ENCODE measurements around the gene PZP. TPM values are rescaled to one million over a fixed set of nuclear protein-coding genes. Genes with fewer than 3 reads are reported as not detected.

PZP gene
- total RNA-seq, 4 donors from 2014 or later, result 0.22 to 0.49 TPM; not detected in 2

- TF ChIP-seq CTCF (IDR thresholded peaks at IDR 0.05; ENCODE audit: low read depth), result no peak
Observed at GRCh38 chr12:9112076-9112853, 95.9 kb downstream of the PZP start.

GRCh38 chr12:9111525-9111924 is 96.7 kb downstream of the PZP start:
- no peak for TF ChIP-seq CTCF (IDR thresholded peaks at IDR 0.05; ENCODE audit: low read depth)

DNA sequence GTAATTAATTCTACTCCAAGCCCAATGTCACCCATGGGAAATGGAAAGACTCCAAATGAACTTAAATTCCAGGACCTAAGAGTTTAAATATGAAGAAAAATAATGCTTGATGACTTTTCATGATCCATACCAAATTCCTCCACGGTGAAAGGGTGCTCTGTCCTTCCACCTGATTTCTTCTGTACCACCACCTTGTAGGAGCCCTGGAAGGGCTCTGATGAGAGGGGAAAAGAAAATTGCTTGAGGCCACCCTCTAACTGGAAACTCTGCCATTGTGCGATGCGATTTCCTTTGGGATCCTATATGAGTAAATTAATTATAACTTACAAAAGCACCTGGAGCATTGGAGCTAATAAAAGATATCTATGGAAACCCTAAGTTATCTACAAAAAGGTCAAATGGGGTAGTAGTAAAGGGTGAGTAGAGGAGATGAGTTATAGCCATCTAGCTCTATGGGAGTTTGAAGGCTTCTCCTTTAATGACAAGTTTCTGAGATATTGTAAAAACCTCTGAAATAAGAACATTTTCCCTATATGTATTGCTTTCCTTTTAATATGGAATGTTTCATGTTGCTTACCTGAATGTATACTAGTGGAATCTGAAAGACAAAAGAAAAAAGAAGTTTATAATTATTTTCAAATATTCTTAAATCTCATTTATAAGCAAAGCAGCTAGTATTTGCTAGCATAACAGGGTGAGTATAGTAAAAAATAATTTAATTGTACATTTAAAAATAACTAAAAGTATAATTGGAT is 98.3 kb downstream of the PZP start:
- TF ChIP-seq CTCF (IDR thresholded peaks at IDR 0.05; ENCODE audit: low read depth), result no peak

DNA sequence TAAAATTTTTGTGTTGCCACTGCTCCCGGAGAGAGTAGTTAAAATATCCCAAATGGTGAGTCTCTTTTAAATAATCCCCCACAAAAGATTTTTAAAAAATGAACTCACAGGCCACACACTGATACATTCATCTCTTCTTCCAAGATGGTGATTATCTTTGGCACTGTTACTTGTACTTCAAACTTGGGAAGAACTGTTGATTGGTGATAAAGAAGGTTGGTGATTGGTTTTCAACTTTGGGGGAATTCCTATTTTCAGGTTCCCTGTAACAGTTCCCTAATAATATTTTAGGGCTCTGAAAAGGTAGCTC is 99.0 kb downstream of the PZP start:
- TF ChIP-seq CTCF (IDR thresholded peaks at IDR 0.05; ENCODE audit: low read depth), result no peak

DNA sequence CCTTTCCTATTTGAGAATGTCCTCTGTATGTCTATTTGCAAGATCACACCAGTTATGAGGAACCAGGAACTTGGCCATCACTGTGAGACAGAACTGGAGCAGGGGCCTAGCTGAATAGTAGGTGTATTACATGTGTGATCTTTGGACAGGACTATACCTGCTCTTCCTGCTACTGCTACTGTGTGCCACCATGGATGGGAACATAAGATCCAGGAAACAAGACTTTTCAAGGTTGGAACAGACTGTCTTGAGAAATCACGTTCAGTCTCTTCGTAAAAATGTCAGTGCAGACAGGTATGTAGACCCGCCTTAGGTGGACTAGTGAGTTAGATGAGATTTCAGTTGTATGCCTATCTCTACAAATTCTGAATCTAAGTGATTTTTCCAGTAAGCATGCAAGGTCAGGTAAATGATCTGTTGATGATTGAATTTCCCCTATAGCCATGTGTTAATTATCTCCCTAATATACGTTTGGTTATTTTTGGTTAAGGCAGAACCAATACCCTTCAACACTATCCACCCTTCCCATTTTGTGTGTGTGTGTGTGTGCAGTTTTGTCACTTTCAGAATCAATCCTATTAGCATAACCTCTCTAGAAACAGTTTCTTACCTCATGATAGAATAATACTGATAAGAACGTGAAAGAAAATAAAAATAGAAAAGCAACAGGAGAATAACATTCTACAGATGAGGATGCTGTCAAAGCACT is 99.5 kb downstream of the PZP start:
- TF ChIP-seq CTCF (IDR thresholded peaks at IDR 0.05; ENCODE audit: low read depth), result no peak

DNA sequence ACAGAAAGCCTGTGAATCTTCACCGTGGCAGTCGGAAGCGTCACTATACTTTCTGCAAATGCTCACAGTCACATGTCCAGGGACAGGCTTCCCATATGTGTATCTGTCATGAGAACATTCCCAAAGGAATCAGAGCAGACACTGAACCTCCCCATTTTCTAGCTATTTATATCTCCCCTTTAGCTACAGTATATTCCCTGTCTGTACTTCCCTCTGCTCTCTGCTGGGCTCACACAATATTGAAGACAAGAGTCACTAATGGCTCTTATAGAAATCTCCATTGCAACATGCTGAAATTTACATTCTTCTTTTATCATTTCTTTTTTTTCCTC is 100.7 kb downstream of the PZP start:
- TF ChIP-seq CTCF (IDR thresholded peaks at IDR 0.05; ENCODE audit: low read depth), result no peak
